A673 (cell line): ENCODE measurements around the gene CCDC197. TPM values are rescaled to one million over a fixed set of nuclear protein-coding genes. Genes with fewer than 3 reads are reported as not detected.

Source experiments
- BruUV-seq: library from RNA; stranded (reverse); fragments of 400-500 nt; replicated peaks from 2 replicates; lab custom pipeline; 2021; lab: Mats Ljungman, UMichigan
- CTCF ChIA-PET: fragments of 300-600 bp; sonication (Branson Sonifier 250); formaldehyde crosslinking; loops from one replicate; lab custom pipeline; 2022; ENCODE audit warnings: antibody characterized with exemption; lab: Charles Lee
- POLR2A ChIA-PET: fragments of 300-600 bp; sonication (Branson Sonifier 250); formaldehyde crosslinking; loops from one replicate; lab custom pipeline; 2022; ENCODE audit warnings: antibody characterized with exemption; ENCODE audit not compliant: low non-redundant PET; lab: Charles Lee
- DNase-seq: peaks from one replicate; pipeline ENCODE4 v3.0.0-alpha.2; 2015; ENCODE audit warnings: low spot score
- H3K27ac ChIP-seq: fragments of 200-600 bp; sonication (generic); 2 replicates; pipeline ENCODE4 v1.5.1; 2016; ENCODE audit warnings: mixed run types, low read depth, mild to moderate bottlenecking, mixed read lengths, antibody characterized with exemption, low read length; ENCODE audit not compliant: poor library complexity, severe bottlenecking
- H3K27me3 ChIP-seq: fragments of 200-600 bp; sonication (generic); replicated peaks from 2 replicates; pipeline ENCODE4 v1.6.1; 2017; ENCODE audit warnings: mixed run types, low read depth, mild to moderate bottlenecking, mixed read lengths, antibody characterized with exemption, low read length; ENCODE audit not compliant: insufficient read depth, poor library complexity
- H3K36me3 ChIP-seq: fragments of 200-600 bp; sonication (generic); 2 replicates; pipeline ENCODE4 v1.6.1; 2016; ENCODE audit warnings: mixed run types, mild to moderate bottlenecking, mixed read lengths, antibody characterized with exemption, low read length; ENCODE audit not compliant: insufficient read depth, poor library complexity, severe bottlenecking
- H3K4me1 ChIP-seq: fragments of 200-600 bp; sonication (generic); 2 replicates; pipeline ENCODE4 v1.6.1; 2017; ENCODE audit warnings: mixed run types, mild to moderate bottlenecking, mixed read lengths, antibody characterized with exemption, low read length; ENCODE audit not compliant: insufficient read depth, poor library complexity, severe bottlenecking
- H3K4me3 ChIP-seq: fragments of 200-600 bp; sonication (generic); 2 replicates; pipeline ENCODE4 v1.5.1; 2016; ENCODE audit warnings: low read depth, mixed run types, mild to moderate bottlenecking, mixed read lengths, low read length; ENCODE audit not compliant: poor library complexity, severe bottlenecking
- H3K9me3 ChIP-seq: fragments of 200-600 bp; sonication (generic); 2 replicates; pipeline ENCODE4 v1.6.1; 2016; ENCODE audit warnings: mixed run types, low read depth, mild to moderate bottlenecking, mixed read lengths, antibody characterized with exemption, low read length; ENCODE audit not compliant: poor library complexity, severe bottlenecking
- CTCF ChIP-seq: fragments of 300-800, 200-600 bp; sonication (generic); conservative IDR thresholded peaks from 2 replicates; pipeline ENCODE4 v1.5.1; 2017; ENCODE audit warnings: low read depth, mild to moderate bottlenecking, antibody characterized with exemption, low read length, moderate library complexity, mixed read lengths
- EZH2 ChIP-seq: fragments of 200-600 bp; sonication (generic); IDR thresholded peaks from 2 replicates; pipeline ENCODE4 v1.6.1; 2017; ENCODE audit warnings: borderline replicate concordance, low read depth, mild to moderate bottlenecking, mixed read lengths, antibody characterized with exemption, low read length; ENCODE audit not compliant: poor library complexity, severe bottlenecking
- intact Hi-C: fragments of 100-400 bp; cut with micrococcal nuclease; formaldehyde crosslinking; loops from one replicate; pipeline ENCODE4 v1.10.0; 2022; ENCODE audit not compliant: unreplicated experiment
- total RNA-seq: library from RNA; stranded (reverse); gene quantifications from 2 replicates; pipeline ENCODE4 v1.2.3, GENCODE V29; 2021

CCDC197 gene
- total RNA-seq, 1 experiment from 2014 or later = not detected

- no peaks in the 10 kb centered on the region for H3K27me3 ChIP-seq
- H3K9me3 ChIP-seq = no peaks in the 10 kb centered on the region
- ChIA-PET CTCF (no interaction called here), POLR2A (no interaction called here)
- no peak overlapping the region for H3K4me3 ChIP-seq
- no TSS peak for BruUV-seq
- TF ChIP-seq CTCF = no peak
- TF ChIP-seq EZH2 = no peak
- DNase-seq = no peak
- no peaks in the 10 kb centered on the region for H3K4me1 ChIP-seq
- no peak overlapping the region for H3K27ac ChIP-seq
- intact Hi-C loops = no loop called here
- H3K36me3 ChIP-seq = no peaks in the 10 kb centered on the region
These were observed 41.1 kb upstream of the CCDC197 start for GRCh38 chr14:93955850-93956481.

- CTCF ChIA-PET = no interaction called here
- H3K4me1 ChIP-seq = no peaks in the 10 kb centered on the region
- H3K27ac ChIP-seq = no peak overlapping the region
- TF ChIP-seq CTCF = no peak
- TF ChIP-seq EZH2 = no peak
- no peaks in the 10 kb centered on the region for H3K27me3 ChIP-seq
- no peaks in the 10 kb centered on the region for H3K9me3 ChIP-seq
- intact Hi-C loops = no loop called here
- no peaks in the 10 kb centered on the region for H3K36me3 ChIP-seq
- no peak overlapping the region for H3K4me3 ChIP-seq
- POLR2A ChIA-PET = no interaction called here
- no peak for DNase-seq
- no TSS peak for BruUV-seq
These were observed 40.4 kb upstream of the CCDC197 start for GRCh38 chr14:93956514-93957332.

GRCh38 chr14:93957333-93957710, 39.8 kb upstream of the CCDC197 start:
- intact Hi-C loops = no loop called here
- TF ChIP-seq CTCF (no peak), EZH2 (no peak)
- no peak overlapping the region for H3K4me3 ChIP-seq
- no peaks in the 10 kb centered on the region for H3K4me1 ChIP-seq
- CTCF ChIA-PET = no interaction called here
- no peaks in the 10 kb centered on the region for H3K9me3 ChIP-seq
- no TSS peak for BruUV-seq
- H3K36me3 ChIP-seq = no peaks in the 10 kb centered on the region
- H3K27me3 ChIP-seq = no peaks in the 10 kb centered on the region
- POLR2A ChIA-PET = no interaction called here
- no peak for DNase-seq
- H3K27ac ChIP-seq = no peak overlapping the region
